HUDEP-2 (cell line): ENCODE results near the gene HSD11B1L.

ENCODE experiments used
- DNase-seq, 76 experiments: peaks; one replicate each; lab custom pipeline; 2025; ENCODE audit not compliant: unreplicated experiment in 76 of 76; lab: John Stamatoyannopoulos, UW

The HSD11B1L gene

GRCh38 chr19:5666921-5667610, 13.8 kb upstream of the HSD11B1L start:
- no peak for DNase-seq

- no peak for DNase-seq
Measured at GRCh38 chr19:5667751-5668271, 13.0 kb upstream of the HSD11B1L start.

- no peak for DNase-seq
Measured at GRCh38 chr19:5669212-5669611, 11.6 kb upstream of the HSD11B1L start.

GRCh38 chr19:5671600-5671999, 9.2 kb upstream of the HSD11B1L start:
- DNase-seq = no peak

- DNase-seq = no peak
Measured at GRCh38 chr19:5672708-5673459, 7.9 kb upstream of the HSD11B1L start.

GRCh38 chr19:5673752-5674151, 7.1 kb upstream of the HSD11B1L start:
- no peak for DNase-seq

GRCh38 chr19:5674714-5675113, 6.1 kb upstream of the HSD11B1L start:
- DNase-seq = no peak

GRCh38 chr19:5676105-5676771, 4.6 kb upstream of the HSD11B1L start:
- no peak for DNase-seq

- DNase-seq = no peak
Measured at GRCh38 chr19:5676772-5677105, 4.1 kb upstream of the HSD11B1L start.

- no peak for DNase-seq
Measured at GRCh38 chr19:5677136-5677535, 3.7 kb upstream of the HSD11B1L start.

- DNase-seq = no peak
Measured at GRCh38 chr19:5677580-5677979, 3.2 kb upstream of the HSD11B1L start.

GRCh38 chr19:5678071-5678718, 2.6 kb upstream of the HSD11B1L start:
- DNase-seq = no peak

GRCh38 chr19:5679289-5680083, 1.3 kb upstream of the HSD11B1L start:
- DNase-seq = peak in 1 of 76 experiments; percentile 50

- DNase-seq = peak in 10 of 76 experiments; percentile 43 to 94 (median 63)
Measured at GRCh38 chr19:5680084-5680436, 767 bp upstream of the HSD11B1L start.

GRCh38 chr19:5681391-5682106, 722 bp downstream of the HSD11B1L start:
- no peak for DNase-seq

GRCh38 chr19:5682107-5682482, 1.3 kb downstream of the HSD11B1L start:
- no peak for DNase-seq

GRCh38 chr19:5683177-5683886, 2.5 kb downstream of the HSD11B1L start:
- no peak for DNase-seq

GRCh38 chr19:5684694-5685430, 4.0 kb downstream of the HSD11B1L start:
- no peak for DNase-seq

- peak in 1 of 76 experiments; percentile 98 for DNase-seq
Measured at GRCh38 chr19:5686326-5686646, 5.5 kb downstream of the HSD11B1L start.
